IPS-20b (cell line): ENCODE data around the gene ATP8B1.

Experiments used
- H3K27ac ChIP-seq: one replicate; pipeline ENCODE4 v1.5.1; 2013; ENCODE audit warnings: low read length
- H3K27me3 ChIP-seq: 2 replicates; pipeline ENCODE4 v1.6.1; 2013; ENCODE audit warnings: mild to moderate bottlenecking, low read length, inconsistent platforms; ENCODE audit not compliant: insufficient read depth
- H3K36me3 ChIP-seq: 2 replicates; pipeline ENCODE4 v1.6.1; 2013; ENCODE audit warnings: low read depth, mild to moderate bottlenecking, inconsistent platforms, low read length, moderate library complexity; ENCODE audit not compliant: insufficient read depth
- H3K4me1 ChIP-seq: 2 replicates; pipeline ENCODE4 v1.6.1; 2013; ENCODE audit warnings: mild to moderate bottlenecking, control low read depth, inconsistent platforms, low read length, moderate library complexity; ENCODE audit not compliant: insufficient read depth
- H3K4me3 ChIP-seq: 2 replicates; pipeline ENCODE4 v1.5.1; 2013; ENCODE audit warnings: mild to moderate bottlenecking, low read length, inconsistent platforms
- H3K9ac ChIP-seq: 2 replicates; pipeline ENCODE4 v1.6.1; 2013; ENCODE audit warnings: low read depth, mild to moderate bottlenecking, inconsistent platforms, low read length, moderate library complexity
- H3K9me3 ChIP-seq: 2 replicates; pipeline ENCODE4 v1.6.1; 2013; ENCODE audit warnings: mild to moderate bottlenecking, low read depth, low read length, inconsistent platforms; ENCODE audit not compliant: insufficient read depth

Gene ATP8B1

GRCh38 chr18:57772387-57772799 lies 30.7 kb downstream of the ATP8B1 start:
- H3K9me3 ChIP-seq, result no peaks in the 10 kb centered on the region
- H3K9ac ChIP-seq, result no peak overlapping the region
- no peak overlapping the region for H3K4me3 ChIP-seq
- H3K27ac ChIP-seq, result no peak overlapping the region
- H3K27me3 ChIP-seq, result no peaks in the 10 kb centered on the region
- H3K36me3 ChIP-seq, result no peaks in the 10 kb centered on the region
- H3K4me1 ChIP-seq, result peaks cover 9% of the 10 kb centered on the region

DNA sequence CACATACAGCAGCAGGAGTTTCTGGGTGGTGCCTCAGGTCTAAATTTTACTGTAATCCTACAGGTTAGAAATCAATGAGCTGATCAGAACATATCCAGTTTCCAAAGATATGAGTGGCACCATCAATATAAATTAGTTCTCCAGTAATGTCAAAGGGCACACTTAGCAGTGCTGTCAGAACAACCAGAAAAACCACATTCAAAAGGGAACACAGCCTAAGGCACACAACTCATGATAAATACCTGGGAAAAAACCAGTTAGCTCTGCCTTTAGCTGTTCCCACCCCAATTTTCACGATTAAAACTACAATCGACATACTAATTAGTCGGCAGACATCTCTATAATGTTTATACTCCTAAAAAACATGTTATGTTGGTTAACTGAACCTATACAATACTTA lies 31.5 kb downstream of the ATP8B1 start:
- Histone ChIP-seq H3K9me3 (no peaks in the 10 kb centered on the region), H3K9ac (no peak overlapping the region), H3K4me1 (peaks cover 9% of the 10 kb centered on the region), H3K36me3 (no peaks in the 10 kb centered on the region), H3K4me3 (no peak overlapping the region), H3K27me3 (no peaks in the 10 kb centered on the region), H3K27ac (no peak overlapping the region)

GRCh38 chr18:57771193-57771592 lies 31.9 kb downstream of the ATP8B1 start:
- H3K27me3 ChIP-seq, result no peaks in the 10 kb centered on the region
- H3K9ac ChIP-seq, result no peak overlapping the region
- no peak overlapping the region for H3K4me3 ChIP-seq
- H3K36me3 ChIP-seq, result no peaks in the 10 kb centered on the region
- H3K9me3 ChIP-seq, result no peaks in the 10 kb centered on the region
- peaks cover 9% of the 10 kb centered on the region for H3K4me1 ChIP-seq
- no peak overlapping the region for H3K27ac ChIP-seq

DNA sequence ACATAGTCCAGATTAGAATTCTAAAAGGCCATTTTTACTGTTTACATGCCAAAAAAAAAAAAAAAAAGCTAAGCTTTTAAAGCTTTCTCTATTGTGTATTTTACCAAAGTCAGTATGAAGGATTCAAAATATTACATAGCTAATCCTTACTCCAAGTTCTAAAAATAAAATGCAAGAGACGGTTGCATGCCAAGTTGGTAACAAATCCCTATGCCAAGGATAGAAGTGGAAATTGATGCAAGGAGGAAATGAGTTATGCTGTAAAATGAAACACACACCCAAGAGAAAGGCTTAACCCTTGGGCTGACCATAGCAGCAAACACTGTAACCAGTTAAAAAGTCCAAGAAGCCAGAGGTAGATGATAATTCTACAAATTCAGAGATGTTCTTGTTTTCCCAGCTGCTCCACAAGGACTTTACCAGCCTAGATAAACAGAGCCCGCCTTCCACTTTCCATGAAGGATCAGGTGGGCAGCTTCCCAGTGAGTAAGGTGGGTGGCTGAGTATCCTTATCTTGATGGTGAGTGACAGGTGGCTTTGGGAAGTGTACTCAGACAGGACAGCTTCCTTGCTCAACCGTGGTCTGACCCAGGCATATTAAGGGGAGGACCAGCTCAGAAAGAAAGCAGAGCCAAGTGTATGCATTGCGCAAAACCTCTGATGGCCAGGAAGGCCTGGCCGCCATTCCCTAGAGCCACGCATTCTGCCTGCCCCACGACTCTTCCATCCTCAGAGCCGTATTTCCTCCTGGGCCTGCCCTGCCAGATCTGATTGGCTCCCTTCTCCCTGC lies 34.4 kb downstream of the ATP8B1 start:
- Histone ChIP-seq H3K9ac (no peak overlapping the region), H3K4me1 (peaks cover 9% of the 10 kb centered on the region), H3K9me3 (no peaks in the 10 kb centered on the region), H3K27ac (no peak overlapping the region), H3K27me3 (no peaks in the 10 kb centered on the region), H3K4me3 (no peak overlapping the region), H3K36me3 (no peaks in the 10 kb centered on the region)

DNA sequence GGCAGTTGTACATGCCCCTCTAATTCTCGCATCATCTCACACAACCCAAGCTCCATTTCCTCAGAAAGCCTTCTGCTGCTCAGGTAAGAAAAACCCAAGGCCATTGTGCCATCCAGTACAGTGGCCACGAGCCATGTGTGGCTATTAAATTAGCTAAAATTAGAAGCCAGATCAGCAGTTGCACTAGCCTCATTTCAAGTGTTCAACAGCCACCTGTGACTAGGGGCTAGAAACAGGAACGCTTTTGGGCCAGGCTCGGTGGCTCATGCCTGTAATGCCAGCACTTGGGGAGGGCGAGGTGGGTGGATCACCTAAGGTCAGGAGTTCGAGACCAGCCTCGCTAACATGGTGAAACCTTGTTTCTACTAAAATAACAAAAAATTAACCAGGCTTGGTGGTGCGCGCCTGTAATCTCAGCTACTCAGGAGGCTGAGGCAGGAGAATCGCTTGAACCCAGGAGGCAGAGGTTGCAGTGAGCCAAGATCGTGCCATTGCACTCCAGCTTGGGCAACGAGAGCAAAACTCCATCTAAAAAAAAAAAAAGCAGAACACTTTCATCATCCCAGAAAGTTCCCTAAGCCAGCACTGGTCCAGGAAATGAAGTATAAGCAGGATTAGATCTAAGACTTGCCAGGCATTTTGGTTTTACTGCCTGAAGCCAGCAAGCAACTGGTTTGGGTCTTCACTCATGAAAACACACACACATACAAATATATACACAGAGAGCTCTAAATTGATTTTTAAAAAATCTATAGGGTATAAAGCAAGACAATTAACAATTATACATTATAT lies 35.7 kb downstream of the ATP8B1 start:
- Histone ChIP-seq H3K4me1 (peaks cover 9% of the 10 kb centered on the region), H3K9ac (no peak overlapping the region), H3K9me3 (no peaks in the 10 kb centered on the region), H3K27me3 (no peaks in the 10 kb centered on the region), H3K27ac (no peak overlapping the region), H3K36me3 (no peaks in the 10 kb centered on the region), H3K4me3 (no peak overlapping the region)

- Histone ChIP-seq H3K36me3 (no peaks in the 10 kb centered on the region), H3K27me3 (no peaks in the 10 kb centered on the region), H3K9me3 (no peaks in the 10 kb centered on the region), H3K9ac (no peak overlapping the region), H3K4me1 (no peaks in the 10 kb centered on the region), H3K4me3 (no peak overlapping the region), H3K27ac (no peak overlapping the region)
These were observed 38.1 kb downstream of the ATP8B1 start for GRCh38 chr18:57764995-57765394.

DNA sequence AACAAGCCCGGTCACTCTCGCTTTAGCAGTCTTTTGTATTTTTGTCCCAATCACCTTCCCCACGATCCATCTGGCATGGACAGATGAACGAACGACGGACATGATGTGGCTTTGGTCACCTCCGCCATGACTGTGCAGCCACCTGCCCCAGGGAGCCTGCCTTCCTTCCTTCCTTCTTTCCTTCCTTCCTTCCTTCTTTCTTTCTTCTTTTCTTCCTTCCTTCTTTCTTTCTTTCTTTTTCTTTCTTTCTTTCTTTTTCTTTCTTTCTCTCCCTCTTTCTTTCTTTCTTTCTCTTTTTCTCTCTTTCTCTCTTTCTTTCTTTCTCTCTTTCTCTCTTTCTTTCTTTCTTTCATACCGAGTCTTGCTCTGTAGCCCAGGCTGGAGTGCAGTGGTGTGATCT lies 39.0 kb downstream of the ATP8B1 start:
- no peaks in the 10 kb centered on the region for H3K36me3 ChIP-seq
- H3K9ac ChIP-seq, result no peak overlapping the region
- no peaks in the 10 kb centered on the region for H3K9me3 ChIP-seq
- H3K4me3 ChIP-seq, result no peak overlapping the region
- H3K4me1 ChIP-seq, result no peaks in the 10 kb centered on the region
- no peak overlapping the region for H3K27ac ChIP-seq
- no peaks in the 10 kb centered on the region for H3K27me3 ChIP-seq

DNA sequence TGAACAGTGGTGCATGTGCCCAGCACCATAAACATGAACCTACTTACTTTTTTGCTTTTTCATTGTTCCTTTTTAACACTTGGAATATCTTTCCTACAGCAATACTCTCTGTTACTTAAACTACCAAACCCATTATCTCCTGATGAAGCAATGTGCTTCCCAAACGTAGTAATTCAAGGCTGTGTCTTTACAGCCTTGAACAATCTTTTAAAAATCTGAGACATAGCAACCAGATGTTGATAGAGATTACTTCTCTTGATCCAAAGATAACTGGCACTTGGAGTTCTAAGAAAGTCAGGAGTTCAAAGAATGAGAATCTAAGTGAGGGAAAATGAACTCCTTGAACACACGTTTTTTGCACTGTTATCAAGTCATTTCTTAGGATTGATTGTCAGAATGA lies 40.4 kb downstream of the ATP8B1 start:
- no peaks in the 10 kb centered on the region for H3K27me3 ChIP-seq
- no peak overlapping the region for H3K27ac ChIP-seq
- H3K4me1 ChIP-seq, result no peaks in the 10 kb centered on the region
- no peaks in the 10 kb centered on the region for H3K36me3 ChIP-seq
- H3K9ac ChIP-seq, result no peak overlapping the region
- no peak overlapping the region for H3K4me3 ChIP-seq
- no peaks in the 10 kb centered on the region for H3K9me3 ChIP-seq

DNA sequence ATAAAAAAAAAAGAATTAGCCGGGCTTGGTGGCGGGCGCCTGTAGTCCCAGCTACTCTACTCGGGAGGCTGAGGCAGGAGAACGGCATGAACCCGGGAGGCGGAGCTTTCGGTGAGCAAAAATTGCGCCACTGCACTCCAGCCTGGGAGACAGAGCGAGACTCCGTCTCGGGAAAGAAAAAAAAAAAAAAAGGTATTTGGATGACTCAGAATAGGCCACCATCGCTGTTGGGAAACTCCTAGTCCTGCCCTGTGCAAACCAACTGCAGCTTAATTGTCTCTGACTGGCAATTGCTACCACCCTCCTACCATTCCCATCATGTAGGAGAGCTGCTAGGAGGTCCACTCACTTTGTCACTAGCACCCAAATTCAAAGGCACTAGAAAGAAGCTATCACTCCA lies 43.5 kb downstream of the ATP8B1 start:
- no peaks in the 10 kb centered on the region for H3K36me3 ChIP-seq
- H3K27ac ChIP-seq, result no peak overlapping the region
- no peaks in the 10 kb centered on the region for H3K9me3 ChIP-seq
- no peaks in the 10 kb centered on the region for H3K27me3 ChIP-seq
- H3K9ac ChIP-seq, result no peak overlapping the region
- H3K4me3 ChIP-seq, result no peak overlapping the region
- H3K4me1 ChIP-seq, result no peaks in the 10 kb centered on the region

GRCh38 chr18:57755473-57756067 lies 47.5 kb downstream of the ATP8B1 start:
- no peaks in the 10 kb centered on the region for H3K27me3 ChIP-seq
- H3K36me3 ChIP-seq, result no peaks in the 10 kb centered on the region
- no peaks in the 10 kb centered on the region for H3K4me1 ChIP-seq
- no peak overlapping the region for H3K4me3 ChIP-seq
- no peak overlapping the region for H3K9ac ChIP-seq
- no peaks in the 10 kb centered on the region for H3K9me3 ChIP-seq
- H3K27ac ChIP-seq, result no peak overlapping the region

DNA sequence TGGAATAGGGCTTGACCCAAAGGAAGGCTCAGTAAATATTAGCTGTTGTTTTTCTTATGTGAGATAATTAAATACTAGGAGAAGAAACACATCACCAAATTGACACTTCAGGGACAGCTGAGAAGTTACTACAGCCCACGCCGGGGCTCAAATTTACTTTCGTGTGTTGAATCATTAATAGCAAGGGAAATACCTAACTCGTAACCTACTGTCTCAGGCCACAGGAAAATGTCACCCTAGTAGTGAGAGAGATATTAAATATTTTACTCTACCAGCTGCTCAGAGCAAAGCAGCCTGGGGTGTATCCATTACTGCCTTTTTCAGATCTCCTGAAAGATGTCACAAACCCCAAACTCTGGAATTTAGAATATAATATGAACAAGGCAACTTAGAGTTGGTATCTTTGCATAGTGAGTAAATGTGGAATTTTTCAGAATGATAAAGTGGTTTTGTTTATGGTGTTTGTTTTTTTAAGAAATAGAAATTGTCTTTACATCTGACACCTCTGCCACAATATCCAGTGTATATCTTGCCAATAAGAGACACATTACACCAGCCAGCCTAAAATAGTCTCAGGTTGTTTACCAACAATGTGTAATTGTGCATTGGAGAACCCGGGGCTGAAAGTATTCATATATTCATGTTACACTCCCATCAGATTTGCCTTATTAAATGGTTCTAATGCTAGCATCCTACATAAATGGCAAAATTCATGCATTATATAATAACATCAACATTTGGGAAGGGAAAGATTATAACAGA lies 48.4 kb downstream of the ATP8B1 start:
- Histone ChIP-seq H3K4me3 (no peak overlapping the region), H3K27ac (no peak overlapping the region), H3K36me3 (no peaks in the 10 kb centered on the region), H3K27me3 (no peaks in the 10 kb centered on the region), H3K4me1 (no peaks in the 10 kb centered on the region), H3K9me3 (no peaks in the 10 kb centered on the region), H3K9ac (no peak overlapping the region)
